Skin of body (tissue), 2 donors: Measurements from ENCODE around the gene APMAP. TPM values are rescaled to one million over a fixed set of nuclear protein-coding genes. Genes with fewer than 3 reads are reported as not detected.

Source experiments
- DNase-seq: peaks from one replicate; lab custom pipeline; 2025; lab: John Stamatoyannopoulos, UW
- total RNA-seq: library from RNA; depleted of rRNA; stranded (reverse); fragments of >200 nt; gene quantifications from one replicate; pipeline ENCODE4 v1.2.3, GENCODE V29; 2014

APMAP gene
- total RNA-seq, result 62.8 TPM

- DNase-seq, result peak; percentile 96
Measured at GRCh38 chr20:24992487-24993205, at the start of gene APMAP. Gene APMAP, minus strand, starts transcription at chr20:24992751. Its CDS starts 63 bp downstream, at chr20:24992688.

GRCh38 chr20:25041813-25042530, 49.4 kb upstream of the APMAP start:
- DNase-seq, result no peak

- peak; percentile 25 for DNase-seq
Measured at GRCh38 chr20:25040438-25040831, 47.9 kb upstream of the APMAP start.

- peak; percentile 41 for DNase-seq
Measured at GRCh38 chr20:25039697-25040437, 47.3 kb upstream of the APMAP start.

GRCh38 chr20:25038591-25039015, 46.1 kb upstream of the APMAP start:
- no peak for DNase-seq

GRCh38 chr20:25038103-25038410, 45.5 kb upstream of the APMAP start:
- DNase-seq, result no peak

GRCh38 chr20:25037288-25038102, 44.9 kb upstream of the APMAP start:
- DNase-seq, result no peak

- DNase-seq, result no peak
Measured at GRCh38 chr20:25036331-25036936, 43.9 kb upstream of the APMAP start.

GRCh38 chr20:25035921-25036320, 43.4 kb upstream of the APMAP start:
- no peak for DNase-seq

GRCh38 chr20:25033924-25034300, 41.4 kb upstream of the APMAP start:
- DNase-seq, result no peak

- no peak for DNase-seq
Measured at GRCh38 chr20:25033265-25033923, 40.8 kb upstream of the APMAP start.

- peak; percentile 41 for DNase-seq
Measured at GRCh38 chr20:25032478-25033264, 40.1 kb upstream of the APMAP start.

- no peak for DNase-seq
Measured at GRCh38 chr20:25032065-25032477, 39.5 kb upstream of the APMAP start.

- DNase-seq, result no peak
Measured at GRCh38 chr20:25031241-25031640, 38.7 kb upstream of the APMAP start.

- no peak for DNase-seq
Measured at GRCh38 chr20:25030649-25031207, 38.2 kb upstream of the APMAP start.

GRCh38 chr20:25030007-25030648, 37.6 kb upstream of the APMAP start:
- DNase-seq, result no peak

GRCh38 chr20:25025986-25026605, 33.5 kb upstream of the APMAP start:
- DNase-seq, result no peak

GRCh38 chr20:25025091-25025861, 32.7 kb upstream of the APMAP start:
- DNase-seq, result no peak
